GM23338 (cell line): ENCODE data around the gene TTL. TPM values are rescaled to one million over a fixed set of nuclear protein-coding genes. Genes with fewer than 3 reads are reported as not detected.

Source experiments
- ATAC-seq: fragments of 200-7000 bp; cut with Tn5 transposase; 3 replicates; pipeline ENCODE4 v1.9.1; 2020
- DNase-seq: peaks from one replicate; pipeline ENCODE4 v3.0.0-alpha.2; 2015; ENCODE audit warnings: low spot score
- H2AFZ ChIP-seq: fragments of 200-600 bp; sonication (generic); 2 replicates; pipeline ENCODE4 v1.8.0; 2016; ENCODE audit warnings: antibody characterized with exemption, mild to moderate bottlenecking, moderate library complexity
- H3F3A ChIP-seq: fragments of 200-600 bp; sonication (generic); replicated peaks from 2 replicates; pipeline ENCODE4 v1.8.0; 2017; ENCODE audit warnings: antibody characterized with exemption, mixed run types, low read depth
- H3K27ac ChIP-seq: fragments of 200-600 bp; sonication (generic); 2 replicates; pipeline ENCODE4 v1.6.1; 2016; ENCODE audit warnings: low read depth
- H3K27me3 ChIP-seq: fragments of 200-600 bp; sonication (generic); 2 replicates; pipeline ENCODE4 v1.8.0; 2016; ENCODE audit warnings: mild to moderate bottlenecking, mixed run types, moderate library complexity; ENCODE audit not compliant: insufficient read depth
- H3K36me3 ChIP-seq: fragments of 200-600 bp; sonication (generic); 2 replicates; pipeline ENCODE4 v1.8.0; 2016; ENCODE audit warnings: mild to moderate bottlenecking; ENCODE audit not compliant: insufficient read depth
- H3K4me1 ChIP-seq: fragments of 200-600 bp; sonication (generic); 2 replicates; pipeline ENCODE4 v1.8.0; 2016; ENCODE audit warnings: mild to moderate bottlenecking, moderate library complexity; ENCODE audit not compliant: insufficient read depth
- H3K4me2 ChIP-seq: fragments of 200-600 bp; sonication (generic); 2 replicates; pipeline ENCODE4 v1.7.1; 2017; ENCODE audit warnings: mixed run types
- H3K4me3 ChIP-seq: fragments of 200-600 bp; sonication (generic); 2 replicates; pipeline ENCODE4 v1.6.1; 2016; ENCODE audit warnings: mixed run types
- H3K79me2 ChIP-seq: fragments of 200-600 bp; sonication (generic); replicated peaks from 2 replicates; pipeline ENCODE4 v1.8.0; 2017; ENCODE audit warnings: mild to moderate bottlenecking; ENCODE audit not compliant: insufficient read depth
- H3K9me2 ChIP-seq: fragments of 200-600 bp; sonication (generic); 2 replicates; pipeline ENCODE4 v1.8.0; 2017; ENCODE audit not compliant: insufficient read depth
- H4K20me1 ChIP-seq: fragments of 200-600 bp; sonication (generic); replicated peaks from 2 replicates; pipeline ENCODE4 v1.8.0; 2017; ENCODE audit warnings: mild to moderate bottlenecking; ENCODE audit not compliant: insufficient read depth
- H3K27ac Mint-ChIP-seq: 2 replicates; pipeline ENCODE4 v1.8.0; 2020; ENCODE audit warnings: inconsistent platforms, mild to moderate bottlenecking, moderate library complexity, mixed read lengths
- H3K27me3 Mint-ChIP-seq: 3 replicates; pipeline ENCODE4 v1.8.0; 2022; ENCODE audit warnings: low read depth, mild to moderate bottlenecking, moderate library complexity, mixed read lengths, inconsistent platforms; ENCODE audit not compliant: insufficient read depth, poor library complexity
- H3K36me3 Mint-ChIP-seq: 3 replicates; pipeline ENCODE4 v1.8.0; 2021; ENCODE audit warnings: low read depth, mild to moderate bottlenecking, inconsistent platforms, moderate library complexity, mixed read lengths
- H3K4me1 Mint-ChIP-seq: 3 replicates; pipeline ENCODE4 v1.8.0; 2020; ENCODE audit warnings: mild to moderate bottlenecking, inconsistent platforms, mixed read lengths
- H3K4me3 Mint-ChIP-seq: 3 replicates; pipeline ENCODE4 v1.8.0; 2021; ENCODE audit warnings: moderate library complexity, mild to moderate bottlenecking, inconsistent platforms, mixed read lengths
- H3K9me3 Mint-ChIP-seq: 3 replicates; pipeline ENCODE4 v1.8.0; 2020; ENCODE audit warnings: moderate library complexity, mild to moderate bottlenecking, inconsistent platforms, mixed read lengths
- EZH2 ChIP-seq: fragments of 200-600 bp; sonication (generic); IDR thresholded peaks from one replicate; pipeline ENCODE4 v1.8.0; 2017; ENCODE audit warnings: antibody characterized with exemption, mild to moderate bottlenecking, low read depth; ENCODE audit not compliant: unreplicated experiment
- JUNB ChIP-seq: IDR thresholded peaks from one replicate; pipeline ENCODE4 v1.6.1; 2016; ENCODE audit warnings: antibody characterized with exemption; ENCODE audit not compliant: unreplicated experiment
- NANOG ChIP-seq: IDR thresholded peaks from 2 replicates; pipeline ENCODE4 v1.6.1; 2016; ENCODE audit warnings: antibody characterized with exemption, borderline replicate concordance
- STAT1 ChIP-seq: IDR thresholded peaks from one replicate; pipeline ENCODE4 v1.6.1; 2016; ENCODE audit warnings: antibody characterized with exemption; ENCODE audit not compliant: unreplicated experiment
- ZNF114 ChIP-seq: fragments of 250-450 bp; sonication (Bioruptor Pico); IDR thresholded peaks from 2 replicates; pipeline ENCODE4 v1.5.0; 2020; ENCODE audit warnings: mild to moderate bottlenecking, moderate library complexity
- ZNF331 ChIP-seq: fragments of 250-450 bp; sonication (Bioruptor Pico); IDR thresholded peaks from 2 replicates; pipeline ENCODE4 v1.5.0; 2020; ENCODE audit warnings: low read depth, mild to moderate bottlenecking, moderate library complexity
- ZNF462 ChIP-seq: fragments of 250-450 bp; sonication (Bioruptor Pico); IDR thresholded peaks from 2 replicates; pipeline ENCODE4 v1.5.0; 2020; ENCODE audit warnings: mild to moderate bottlenecking, moderate library complexity
- polyA plus RNA-seq: library from polyadenylated mRNA; unstranded; fragments of >200 nt; fragmentation: Nextera tagmentation; extraction: Ambion mirVana; gene quantifications from 2 replicates; pipeline ENCODE4 v1.2.1, GENCODE V29; 2016
- total RNA-seq: library from RNA; depleted of rRNA; stranded (reverse); fragments of >200 nt; shearing (Covaris generic); gene quantifications from 2 replicates; pipeline ENCODE4 v1.2.3, GENCODE V29; 2014
- TF ChIP-seq, protein P1 (sequence below), 2 experiments: fragments of 200-600 bp in 1 of 2; sonication (generic) in 1 of 2; conservative IDR thresholded peaks; 2 replicates each; pipeline versions ENCODE4 v1.5.1 to v1.6.1; 2016 to 2017; ENCODE audit warnings: antibody characterized with exemption in 2 of 2, low read depth in 2 of 2, mild to moderate bottlenecking in 2 of 2, moderate library complexity in 1 of 2
- TF ChIP-seq, protein P2 (sequence below): IDR thresholded peaks from one replicate; pipeline ENCODE4 v1.6.1; 2018; ENCODE audit warnings: antibody characterized with exemption; ENCODE audit not compliant: unreplicated experiment

TTL gene
- total and polyA plus RNA-seq, 2 experiments from 2014 or later, result 10.1 to 34.6 TPM

GRCh38 chr2:112577756-112578155, 95.8 kb downstream of the TTL start:
- Histone ChIP-seq H3F3A (no peaks in the 10 kb centered on the region), H3K27me3 (no peaks in the 10 kb centered on the region), H3K79me2 (no peaks in the 10 kb centered on the region), H3K27ac (peak overlapping the region; percentile 41; the same call in 1 of the 2 replicates), H2AFZ (no peak overlapping the region), H3K4me2 (no peak overlapping the region), H3K36me3 (peaks cover 35% of the 10 kb centered on the region), H3K4me3 (no peak overlapping the region), H4K20me1 (no peaks in the 10 kb centered on the region; the same call in none of the 2 replicates), H3K4me1 (no peaks in the 10 kb centered on the region), H3K9me2 (no peaks in the 10 kb centered on the region)
- H3K4me3 Mint-ChIP-seq, result no peak overlapping the region
- no peak for TF ChIP-seq EZH2
- no peak for TF ChIP-seq ZNF331 (CRISPR knock-in tag)
- TF ChIP-seq, protein P1, sequence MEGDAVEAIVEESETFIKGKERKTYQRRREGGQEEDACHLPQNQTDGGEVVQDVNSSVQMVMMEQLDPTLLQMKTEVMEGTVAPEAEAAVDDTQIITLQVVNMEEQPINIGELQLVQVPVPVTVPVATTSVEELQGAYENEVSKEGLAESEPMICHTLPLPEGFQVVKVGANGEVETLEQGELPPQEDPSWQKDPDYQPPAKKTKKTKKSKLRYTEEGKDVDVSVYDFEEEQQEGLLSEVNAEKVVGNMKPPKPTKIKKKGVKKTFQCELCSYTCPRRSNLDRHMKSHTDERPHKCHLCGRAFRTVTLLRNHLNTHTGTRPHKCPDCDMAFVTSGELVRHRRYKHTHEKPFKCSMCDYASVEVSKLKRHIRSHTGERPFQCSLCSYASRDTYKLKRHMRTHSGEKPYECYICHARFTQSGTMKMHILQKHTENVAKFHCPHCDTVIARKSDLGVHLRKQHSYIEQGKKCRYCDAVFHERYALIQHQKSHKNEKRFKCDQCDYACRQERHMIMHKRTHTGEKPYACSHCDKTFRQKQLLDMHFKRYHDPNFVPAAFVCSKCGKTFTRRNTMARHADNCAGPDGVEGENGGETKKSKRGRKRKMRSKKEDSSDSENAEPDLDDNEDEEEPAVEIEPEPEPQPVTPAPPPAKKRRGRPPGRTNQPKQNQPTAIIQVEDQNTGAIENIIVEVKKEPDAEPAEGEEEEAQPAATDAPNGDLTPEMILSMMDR (conservative IDR thresholded peaks at IDR 0.05; ENCODE audit: low read depth in 2 of 2), result peak; percentile 26 to 28; a peak in 3 of 4 replicates
- H3K27ac Mint-ChIP-seq, result no peak overlapping the region
- no peaks in the 10 kb centered on the region for H3K9me3 Mint-ChIP-seq
- DNase-seq (peak; percentile 57), ATAC-seq (peak; percentile 56)
- H3K36me3 Mint-ChIP-seq, result peaks cover 35% of the 10 kb centered on the region
- H3K4me1 Mint-ChIP-seq, result 0 out of 3 replicates have a peak, but pooled peaks cover 1% of the 10 kb centered on the region
- no peaks in the 10 kb centered on the region for H3K27me3 Mint-ChIP-seq

GRCh38 chr2:112579241-112579640, 97.3 kb downstream of the TTL start:
- Histone ChIP-seq H3K79me2 (no peaks in the 10 kb centered on the region), H3K4me3 (no peak overlapping the region), H3K27me3 (no peaks in the 10 kb centered on the region), H2AFZ (no peak overlapping the region), H4K20me1 (no peaks in the 10 kb centered on the region; the same call in none of the 2 replicates), H3F3A (no peaks in the 10 kb centered on the region), H3K27ac (no peak overlapping the region), H3K4me2 (no peak overlapping the region), H3K4me1 (peaks cover 9% of the 10 kb centered on the region), H3K9me2 (no peaks in the 10 kb centered on the region), H3K36me3 (peaks cover 21% of the 10 kb centered on the region)
- Mint-ChIP-seq H3K4me3 (no peak overlapping the region), H3K27me3 (peaks cover 4% of the 10 kb centered on the region), H3K4me1 (peaks cover 9% of the 10 kb centered on the region; the same call in 2 of the 3 replicates), H3K36me3 (peaks cover 23% of the 10 kb centered on the region), H3K27ac (no peak overlapping the region), H3K9me3 (no peaks in the 10 kb centered on the region)
- DNase-seq, result no peak
- ATAC-seq, result no peak
- TF ChIP-seq JUNB (no peak), EZH2 (no peak), NANOG (no peak), ZNF331 (CRISPR knock-in tag) (no peak), STAT1 (no peak), ZNF462 (no peak), ZNF114 (CRISPR knock-in tag) (no peak)
- TF ChIP-seq, protein P2, sequence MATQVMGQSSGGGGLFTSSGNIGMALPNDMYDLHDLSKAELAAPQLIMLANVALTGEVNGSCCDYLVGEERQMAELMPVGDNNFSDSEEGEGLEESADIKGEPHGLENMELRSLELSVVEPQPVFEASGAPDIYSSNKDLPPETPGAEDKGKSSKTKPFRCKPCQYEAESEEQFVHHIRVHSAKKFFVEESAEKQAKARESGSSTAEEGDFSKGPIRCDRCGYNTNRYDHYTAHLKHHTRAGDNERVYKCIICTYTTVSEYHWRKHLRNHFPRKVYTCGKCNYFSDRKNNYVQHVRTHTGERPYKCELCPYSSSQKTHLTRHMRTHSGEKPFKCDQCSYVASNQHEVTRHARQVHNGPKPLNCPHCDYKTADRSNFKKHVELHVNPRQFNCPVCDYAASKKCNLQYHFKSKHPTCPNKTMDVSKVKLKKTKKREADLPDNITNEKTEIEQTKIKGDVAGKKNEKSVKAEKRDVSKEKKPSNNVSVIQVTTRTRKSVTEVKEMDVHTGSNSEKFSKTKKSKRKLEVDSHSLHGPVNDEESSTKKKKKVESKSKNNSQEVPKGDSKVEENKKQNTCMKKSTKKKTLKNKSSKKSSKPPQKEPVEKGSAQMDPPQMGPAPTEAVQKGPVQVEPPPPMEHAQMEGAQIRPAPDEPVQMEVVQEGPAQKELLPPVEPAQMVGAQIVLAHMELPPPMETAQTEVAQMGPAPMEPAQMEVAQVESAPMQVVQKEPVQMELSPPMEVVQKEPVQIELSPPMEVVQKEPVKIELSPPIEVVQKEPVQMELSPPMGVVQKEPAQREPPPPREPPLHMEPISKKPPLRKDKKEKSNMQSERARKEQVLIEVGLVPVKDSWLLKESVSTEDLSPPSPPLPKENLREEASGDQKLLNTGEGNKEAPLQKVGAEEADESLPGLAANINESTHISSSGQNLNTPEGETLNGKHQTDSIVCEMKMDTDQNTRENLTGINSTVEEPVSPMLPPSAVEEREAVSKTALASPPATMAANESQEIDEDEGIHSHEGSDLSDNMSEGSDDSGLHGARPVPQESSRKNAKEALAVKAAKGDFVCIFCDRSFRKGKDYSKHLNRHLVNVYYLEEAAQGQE, result no peak
